Measurements from ENCODE around the gene SIRPB2.

The SIRPB2 gene

GRCh38 chr20:1438361-1438760 is 52.9 kb downstream of the SIRPB2 start:
- no peak for DNase-seq

GRCh38 chr20:1437235-1437904 is 53.9 kb downstream of the SIRPB2 start:
- peak; percentile 52 for DNase-seq

DNA sequence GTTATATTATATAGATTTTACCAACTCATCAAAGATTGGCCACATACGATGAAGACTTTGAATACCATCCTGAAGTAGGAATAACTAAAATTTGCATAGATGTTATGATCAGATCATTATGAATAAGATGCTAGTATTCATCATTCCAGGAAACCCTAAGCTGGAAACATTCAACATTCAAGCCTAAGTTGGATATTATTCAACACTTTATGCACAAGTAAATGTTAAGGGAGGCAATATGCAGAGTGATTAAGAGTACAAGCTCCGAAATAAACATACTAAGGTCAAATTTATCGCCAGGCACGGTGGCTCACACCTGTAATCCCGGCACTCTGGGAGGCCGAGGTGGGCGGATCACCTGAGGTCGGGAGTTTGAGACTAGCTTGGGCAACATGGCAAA is 55.0 kb downstream of the SIRPB2 start:
- no peak for DNase-seq

DNA sequence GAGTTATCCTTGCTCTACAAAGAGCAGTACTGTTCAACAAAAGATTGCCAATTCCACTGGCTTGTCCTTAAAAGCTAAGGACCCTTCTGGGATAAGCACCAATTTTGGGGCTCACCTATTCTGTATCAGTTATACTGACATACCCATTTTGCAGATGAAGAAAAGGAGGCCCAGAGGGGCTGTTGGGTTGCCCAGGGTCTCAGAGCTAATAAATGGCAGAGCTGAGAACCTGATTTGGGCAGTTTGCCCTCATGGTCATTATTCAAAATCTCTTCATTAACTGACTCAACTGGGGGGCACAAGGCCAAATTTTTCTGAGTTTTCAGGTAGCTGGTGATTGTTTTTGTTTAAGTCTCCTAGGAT is 55.9 kb downstream of the SIRPB2 start:
- DNase-seq, result no peak

GRCh38 chr20:1434571-1435336 is 56.5 kb downstream of the SIRPB2 start:
- no peak for DNase-seq

DNA sequence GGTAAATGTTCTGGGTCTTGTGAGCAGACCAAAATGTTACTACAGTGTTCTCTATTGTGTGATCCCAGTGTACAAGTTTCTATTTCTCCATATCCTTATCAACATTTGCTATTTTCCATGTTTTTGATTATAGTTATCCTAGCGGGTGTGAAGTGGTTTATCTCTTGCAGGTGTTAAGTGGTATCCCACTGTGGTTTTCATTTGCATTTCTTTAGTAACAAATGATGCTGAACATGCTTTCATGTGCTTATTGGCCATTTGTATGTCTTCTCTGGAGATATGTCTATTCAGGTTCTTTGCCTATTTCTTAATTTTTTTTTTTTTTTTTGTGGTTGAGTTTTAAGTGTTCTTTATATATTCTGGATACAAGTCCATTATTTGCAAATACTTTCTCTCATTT is 60.1 kb downstream of the SIRPB2 start:
- DNase-seq, result no peak

DNA sequence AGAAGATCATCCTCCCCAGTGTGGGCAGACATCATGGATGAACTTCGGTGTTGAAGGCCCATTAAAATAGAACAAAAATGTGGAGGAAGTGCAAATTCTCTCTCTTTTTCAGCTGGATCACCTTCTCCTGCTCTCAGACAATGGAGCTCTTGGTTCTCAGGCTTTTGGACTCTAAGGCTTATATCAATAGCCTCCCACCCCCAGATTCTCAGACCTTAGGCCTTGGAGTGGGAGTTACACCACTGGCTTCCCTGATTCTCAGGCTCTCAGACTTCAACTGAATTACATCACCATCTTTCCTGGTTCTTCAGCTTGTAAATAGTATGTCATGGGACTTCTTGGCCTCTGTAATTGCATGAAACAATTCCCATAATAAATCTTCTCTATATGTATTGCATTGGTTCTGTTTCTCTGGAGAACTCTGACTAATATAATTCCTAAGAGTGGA is 61.2 kb downstream of the SIRPB2 start:
- no peak for DNase-seq

DNA sequence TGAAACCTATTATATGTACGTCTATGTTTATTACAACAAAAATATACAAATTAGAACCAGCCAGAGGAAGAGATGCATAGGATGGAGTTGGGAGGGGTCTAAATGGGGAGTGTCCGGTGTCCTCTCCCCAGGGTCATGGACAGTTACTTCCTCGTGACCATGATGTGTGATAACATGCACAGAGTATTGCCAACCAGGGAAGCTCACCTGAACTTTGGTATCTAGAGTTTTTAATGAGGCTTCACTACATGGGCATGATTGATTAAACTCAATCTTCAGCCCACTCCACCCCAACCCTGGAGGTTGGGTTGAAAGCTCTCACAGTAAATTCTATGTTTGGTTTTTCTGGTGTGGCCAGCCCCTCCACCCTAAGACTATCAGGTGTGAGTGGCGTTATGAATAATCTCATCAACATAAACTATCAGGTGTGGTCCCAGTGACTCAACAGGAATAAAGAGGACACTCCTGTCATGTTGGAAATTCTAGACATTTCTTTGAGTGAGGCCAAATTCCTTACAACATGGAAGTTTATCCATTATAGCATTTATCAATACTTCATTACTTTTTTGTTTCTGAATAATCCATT is 62.0 kb downstream of the SIRPB2 start:
- DNase-seq, result no peak

DNA sequence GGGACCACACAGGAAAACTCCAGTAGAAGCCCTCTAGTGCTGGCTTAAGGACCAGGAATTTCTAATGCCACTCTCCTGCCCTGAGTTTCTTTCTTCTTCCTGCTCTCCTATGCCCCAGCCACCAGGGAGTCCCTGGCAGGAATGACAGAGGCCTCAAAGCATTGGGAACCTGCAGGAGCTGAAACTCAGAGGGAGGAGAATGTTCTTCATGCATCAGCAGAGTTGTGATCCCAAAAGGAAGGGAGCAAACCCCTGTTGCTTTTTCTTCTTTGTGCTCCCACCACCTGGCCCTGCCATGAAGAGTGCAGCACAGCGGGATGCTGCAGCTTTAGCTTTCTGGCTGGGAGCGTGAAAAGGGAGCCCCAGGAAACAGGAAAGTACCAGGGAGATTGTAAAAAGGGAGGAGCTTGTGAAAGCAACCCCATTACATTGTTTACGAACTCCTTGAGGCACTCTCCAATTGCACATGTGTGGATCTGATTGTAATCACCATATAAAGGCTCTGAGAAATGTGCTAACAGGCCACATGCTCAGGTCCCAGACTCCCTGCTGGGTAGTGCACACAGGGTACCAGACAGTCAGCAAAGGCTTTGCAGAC is 63.7 kb downstream of the SIRPB2 start:
- DNase-seq, result no peak

DNA sequence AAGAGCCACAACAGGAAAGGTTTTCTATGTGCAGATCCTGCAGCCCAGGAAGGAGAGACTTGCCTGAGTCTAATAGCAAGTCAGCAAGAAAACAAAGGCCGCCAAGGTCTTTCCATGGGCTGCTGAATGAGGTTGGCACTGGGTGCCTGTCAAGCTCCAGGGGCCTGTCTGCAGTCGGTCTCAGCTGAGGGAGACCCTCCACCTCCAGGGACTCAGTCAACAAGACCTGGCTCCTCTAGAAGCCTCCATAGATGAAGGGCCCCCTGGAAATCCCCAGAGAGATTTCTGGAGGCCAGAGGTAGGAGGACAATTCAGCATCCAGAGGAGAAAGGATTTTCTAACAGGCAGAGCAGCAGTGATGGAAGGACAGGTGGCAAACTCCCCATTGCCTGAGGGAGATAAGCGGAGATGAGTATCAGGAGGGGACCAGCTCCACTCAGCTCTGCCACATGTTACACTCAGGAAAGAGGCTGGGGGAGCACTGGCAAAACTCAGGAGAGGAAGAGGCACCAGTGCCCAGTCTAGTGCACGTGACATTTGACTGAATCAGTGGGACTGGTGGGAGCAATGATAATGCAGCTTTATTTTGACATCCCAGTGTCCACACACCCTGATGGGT is 64.9 kb downstream of the SIRPB2 start:
- DNase-seq, result no peak
